HS-5 (cell line): ENCODE results near the gene CCDC180.
"Not testable (repeated sequence)": the region's sequence is repeated elsewhere in the genome, so short reads cannot be mapped to it uniquely, and the experiment has no call there.

Experiments
- DNase-seq: peaks from one replicate; pipeline ENCODE4 v3.0.0-alpha.2; 2012; ENCODE audit warnings: low read depth

The CCDC180 gene

DNA sequence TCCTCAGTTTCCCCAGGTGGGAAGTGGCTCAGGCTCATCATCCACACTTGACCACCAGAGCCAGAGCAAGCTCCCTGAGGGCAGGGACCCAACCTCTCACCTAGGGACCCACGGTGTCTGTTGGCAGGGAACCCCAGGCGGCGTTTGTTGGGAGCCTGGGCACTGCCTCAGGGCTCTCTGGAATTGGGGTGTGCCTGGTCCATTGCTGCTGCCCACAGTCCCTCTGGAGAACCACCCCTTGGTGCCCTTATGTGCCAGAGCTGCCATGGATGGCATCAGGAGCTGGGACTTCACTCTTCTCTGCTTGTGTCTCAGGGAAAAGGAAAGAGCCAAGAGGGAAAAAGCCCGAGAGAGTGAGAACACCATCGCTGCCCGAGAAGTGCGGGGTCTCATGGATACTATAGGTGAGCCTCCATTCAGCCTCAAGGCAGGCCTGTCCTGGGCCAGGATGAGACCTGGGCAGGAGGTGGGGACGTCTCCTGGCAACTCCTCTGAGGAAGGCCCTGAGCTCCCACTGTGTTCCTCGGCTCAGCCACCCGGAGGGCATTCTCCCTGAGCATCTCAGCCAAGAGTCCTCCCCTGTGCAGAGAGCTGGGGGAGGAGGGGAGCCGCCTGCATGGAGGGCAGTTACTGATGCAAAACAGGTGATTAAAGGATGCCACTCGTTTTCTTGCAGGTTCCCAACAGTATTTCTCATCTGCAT lies 4.5 kb downstream of the CCDC180 start:
- DNase-seq, result no peak

DNA sequence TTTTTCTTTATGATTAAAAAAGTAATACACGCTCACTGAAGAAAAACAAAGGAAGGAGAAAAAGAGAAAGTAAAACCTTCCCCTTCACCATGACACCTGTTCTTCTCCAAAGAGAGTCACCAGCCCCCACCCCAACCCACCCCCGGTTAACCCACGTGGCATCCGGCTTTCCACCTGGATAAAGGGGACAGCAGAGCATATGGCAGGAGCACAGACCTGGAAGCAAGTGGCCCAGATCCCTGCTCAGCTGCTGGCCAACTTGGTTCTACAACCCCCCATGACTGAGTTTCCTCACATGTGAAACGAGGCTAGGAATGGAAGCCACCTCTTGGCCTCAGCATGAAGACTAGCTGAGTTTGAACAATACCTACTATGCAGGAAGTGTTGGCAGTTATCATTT lies 5.1 kb downstream of the CCDC180 start:
- no peak for DNase-seq

DNA sequence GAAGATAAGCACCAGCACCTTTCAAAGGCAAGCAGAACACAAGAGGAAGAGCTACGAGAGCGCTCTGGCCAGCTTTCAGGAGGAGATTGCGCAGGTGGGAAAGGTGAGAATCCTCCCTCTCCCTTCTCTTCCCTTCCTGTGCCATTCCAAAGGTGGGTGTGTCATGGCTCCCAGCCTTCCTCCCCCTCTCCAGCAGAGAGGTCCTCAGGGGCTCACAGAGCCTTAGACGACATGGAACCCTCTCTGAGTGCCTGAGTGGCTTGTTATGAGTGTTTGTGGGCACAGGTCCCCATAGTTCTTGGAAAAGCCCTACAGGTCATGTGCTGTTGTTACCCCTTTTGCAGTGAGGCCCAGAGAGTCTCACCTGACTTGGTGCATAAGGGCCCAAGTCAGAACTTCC lies 5.8 kb downstream of the CCDC180 start:
- no peak for DNase-seq

DNA sequence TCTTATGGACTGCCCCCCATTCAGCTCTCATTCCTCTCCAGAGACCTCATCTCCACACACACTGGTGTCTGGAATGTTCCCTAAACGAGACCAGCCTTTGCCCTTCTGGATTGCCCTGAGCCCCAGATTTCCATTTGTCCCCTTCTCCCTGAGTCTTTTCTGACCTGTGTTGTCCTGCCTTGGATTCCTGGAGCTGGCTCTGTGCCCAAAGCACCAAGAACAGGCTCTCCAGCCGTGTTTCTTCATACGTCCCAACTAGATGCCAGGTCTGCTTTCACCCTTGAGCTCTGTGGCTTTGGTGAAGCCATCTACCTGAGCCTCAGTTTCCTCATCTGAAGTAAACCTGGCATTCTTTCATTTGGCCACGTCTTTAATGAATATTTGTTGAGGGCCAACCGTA lies 6.3 kb downstream of the CCDC180 start:
- DNase-seq, result no peak

DNA sequence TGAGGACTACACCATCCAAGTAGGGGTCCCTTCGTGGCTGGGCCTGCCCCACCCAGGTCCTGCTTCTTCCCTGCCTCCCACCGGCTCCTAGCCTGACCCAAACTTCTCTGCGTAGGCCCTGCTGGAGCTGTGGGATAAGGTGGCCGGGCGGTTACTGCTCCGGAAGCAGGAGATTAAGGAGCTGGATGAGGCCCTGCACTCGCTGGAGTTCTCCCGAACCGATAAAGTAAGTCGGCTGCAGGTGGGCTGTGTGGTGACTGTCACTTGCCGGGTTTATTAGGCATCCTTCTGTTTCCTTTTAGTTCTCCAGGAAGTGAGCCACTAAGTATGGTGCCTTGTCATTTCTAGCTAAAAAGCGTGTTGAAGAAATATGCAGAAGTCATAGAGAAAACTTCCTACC lies 7.0 kb downstream of the CCDC180 start:
- no peak for DNase-seq

DNA sequence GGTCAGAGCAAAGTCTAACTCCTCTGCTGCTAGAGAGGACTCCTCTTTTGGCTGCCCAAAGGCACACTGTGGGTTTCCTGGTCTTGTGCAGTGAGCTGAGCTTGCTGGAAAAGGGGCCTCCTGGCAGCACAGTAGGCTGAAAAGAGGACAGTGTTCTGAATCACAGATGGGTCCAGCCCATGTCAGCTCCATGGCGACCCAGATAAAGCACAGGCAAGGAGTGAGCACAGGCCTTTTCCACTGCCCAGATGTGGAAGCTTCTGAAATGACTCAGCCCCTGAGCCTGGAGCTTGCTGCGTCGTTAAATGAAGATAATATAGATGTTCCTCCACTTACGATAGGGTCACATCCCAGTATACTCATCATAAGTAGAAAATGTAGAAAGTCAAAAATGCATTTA lies 8.1 kb downstream of the CCDC180 start:
- DNase-seq, result no peak

DNA sequence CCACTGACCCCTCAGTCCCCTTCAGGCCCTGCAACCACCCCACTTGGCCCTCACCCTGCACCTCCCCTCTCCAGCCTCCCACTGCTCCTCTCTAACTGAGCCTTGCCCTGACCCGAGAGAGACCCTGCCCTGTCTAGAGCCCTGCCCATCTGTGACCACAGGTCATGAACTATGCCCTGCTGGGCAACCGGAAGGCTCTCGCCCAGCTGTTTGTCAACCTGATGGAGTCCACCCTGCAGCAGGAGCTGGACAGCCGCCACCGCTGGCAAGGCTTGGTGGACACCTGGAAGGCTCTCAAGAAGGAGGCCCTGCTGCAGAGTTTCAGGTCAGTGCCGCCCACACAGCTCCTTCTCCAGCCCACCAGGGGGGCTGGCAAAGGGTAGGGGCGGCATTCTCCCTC lies 9.4 kb downstream of the CCDC180 start:
- no peak for DNase-seq

DNA sequence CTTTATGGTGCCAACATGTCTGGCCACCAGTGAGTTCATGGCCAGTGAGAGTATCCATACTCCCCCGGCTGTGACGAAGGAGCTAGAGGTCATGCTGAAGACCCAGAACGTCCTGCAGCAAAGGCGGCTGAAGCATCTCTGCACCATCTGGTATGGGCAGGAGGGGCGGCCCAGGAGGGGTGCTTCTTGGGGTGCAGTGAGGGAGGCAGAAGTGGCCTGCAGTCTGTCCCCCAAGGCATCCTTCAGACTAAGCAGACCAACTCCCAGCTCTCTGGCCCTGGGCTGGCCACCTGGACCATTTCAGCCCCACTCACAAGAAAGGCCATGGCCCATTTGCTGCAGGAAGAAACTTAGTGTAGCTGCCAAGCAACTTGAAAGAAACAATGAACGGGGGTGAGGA lies 11.0 kb downstream of the CCDC180 start:
- no peak for DNase-seq

DNA sequence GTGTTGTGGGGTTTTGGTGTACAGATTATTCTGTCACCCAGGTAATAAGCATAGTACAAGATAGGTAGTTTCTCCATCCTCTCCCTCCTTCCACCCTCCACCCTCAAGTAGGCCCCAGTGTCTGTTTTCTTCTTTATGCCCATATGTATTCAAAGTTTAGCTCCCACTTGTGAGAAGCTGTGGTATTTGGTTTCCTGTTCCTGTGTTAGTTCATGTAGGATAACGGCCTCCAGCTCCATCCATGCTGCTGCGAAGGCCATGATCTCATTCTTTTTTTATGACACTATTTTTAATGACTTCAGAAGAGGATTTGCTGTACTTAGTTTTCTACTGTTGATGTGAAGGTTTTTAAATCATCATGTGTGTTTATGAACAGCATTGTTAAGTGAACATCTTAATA lies 11.9 kb downstream of the CCDC180 start:
- DNase-seq, result no peak

DNA sequence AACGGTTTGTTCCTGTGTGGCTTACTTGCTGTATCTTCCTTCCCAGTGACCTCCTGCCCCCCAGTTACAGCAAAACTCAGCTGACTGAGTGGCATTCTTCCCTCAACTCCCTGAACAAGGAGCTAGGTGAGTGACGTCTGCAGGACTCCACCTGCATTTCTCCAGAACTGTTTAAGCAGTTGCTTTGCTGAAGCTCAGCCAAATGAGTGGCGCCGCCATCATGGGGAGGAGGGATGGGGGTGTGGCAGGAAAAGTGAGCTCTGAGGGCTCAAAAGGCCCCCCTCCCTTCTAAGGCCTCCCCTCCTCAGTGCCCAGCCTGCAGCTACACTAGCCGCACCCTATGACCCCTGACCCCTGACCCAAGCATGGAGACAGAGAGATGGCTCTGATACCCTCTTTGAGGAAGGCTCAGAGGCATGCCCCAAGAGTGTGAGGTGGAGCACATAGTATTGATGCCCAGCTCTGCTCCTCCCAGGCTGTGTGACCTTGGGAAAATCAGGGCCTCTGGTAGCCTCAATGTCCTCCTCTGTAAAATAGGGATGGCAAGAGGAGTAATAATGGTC lies 12.7 kb downstream of the CCDC180 start:
- DNase-seq, result no peak

DNA sequence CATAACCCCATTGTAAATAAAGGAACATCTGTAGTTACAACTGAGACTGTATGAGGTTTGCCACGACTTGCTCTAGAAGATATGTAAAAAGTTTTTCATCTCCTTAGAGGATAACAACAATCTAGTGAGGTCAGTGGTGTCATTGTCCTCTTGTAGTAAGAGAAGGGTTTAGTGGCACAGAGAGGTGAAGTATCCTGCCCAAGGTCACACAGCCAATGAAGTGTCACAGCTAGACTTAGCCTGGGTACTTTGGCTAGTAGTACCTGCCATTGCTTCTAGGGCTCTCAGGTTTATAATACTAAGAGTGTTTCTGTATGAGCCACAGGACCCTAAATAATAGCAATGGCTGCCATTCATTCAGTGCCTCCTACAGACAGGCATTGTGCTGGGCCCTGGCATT lies 13.8 kb downstream of the CCDC180 start:
- no peak for DNase-seq

DNA sequence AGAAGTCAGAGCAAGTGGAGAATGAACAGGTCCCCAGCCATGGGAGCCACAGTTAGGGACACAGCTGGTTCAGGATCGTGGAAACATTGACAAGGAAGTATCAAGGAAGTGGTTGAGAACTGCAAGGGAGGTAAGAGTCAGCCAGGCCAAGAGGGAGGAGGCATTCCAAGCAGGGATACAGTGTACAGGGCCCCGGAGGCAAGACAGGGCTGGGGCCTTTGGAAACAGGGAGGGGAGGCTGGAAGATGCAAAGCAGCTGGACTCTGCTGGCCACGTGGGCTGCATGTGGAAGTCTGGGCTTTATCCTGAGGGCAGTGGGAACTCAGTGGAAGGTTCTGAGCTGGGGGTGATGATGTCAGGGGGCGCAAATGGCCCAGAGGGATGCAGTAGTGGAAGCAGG lies 14.2 kb downstream of the CCDC180 start:
- DNase-seq, result no peak

DNA sequence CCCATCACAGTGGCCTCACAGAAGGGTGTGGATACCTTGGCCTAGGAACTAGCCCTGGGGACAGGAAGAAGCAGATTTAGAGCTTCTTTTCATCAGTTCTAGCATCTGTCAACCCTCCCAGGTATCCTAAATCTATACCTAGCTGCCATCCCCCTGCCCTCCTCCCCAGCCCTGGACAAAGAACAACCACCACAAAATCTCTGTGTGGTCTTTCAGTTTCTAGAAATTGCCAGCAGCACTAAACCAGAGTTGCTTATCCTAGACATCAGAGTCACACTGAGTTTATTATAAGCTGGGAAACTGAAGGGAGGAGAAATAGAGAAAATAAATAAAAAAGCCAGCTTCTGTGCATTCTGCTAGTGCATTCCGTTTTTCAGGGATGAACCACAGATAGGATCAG lies 14.6 kb downstream of the CCDC180 start:
- DNase-seq, result no peak

DNA sequence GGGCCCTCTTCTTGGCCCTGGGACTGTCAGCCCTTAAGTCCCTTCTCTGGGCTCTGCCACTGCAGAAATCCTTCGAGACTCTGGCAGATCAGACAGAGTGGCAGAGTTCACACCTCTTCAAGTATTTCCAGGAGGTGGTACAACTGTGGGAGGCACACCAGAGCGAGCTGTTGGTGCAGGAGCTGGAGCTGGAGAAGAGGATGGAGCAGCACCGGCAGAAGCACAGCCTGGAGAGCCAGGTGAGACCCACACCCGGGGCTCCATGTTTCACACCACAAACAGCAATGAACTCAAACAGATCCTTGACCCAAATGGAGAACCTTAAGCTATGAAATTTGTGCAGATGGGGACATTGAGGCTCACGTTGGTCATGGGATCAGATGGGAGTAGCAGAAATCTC lies 17.5 kb downstream of the CCDC180 start:
- DNase-seq, result no peak

DNA sequence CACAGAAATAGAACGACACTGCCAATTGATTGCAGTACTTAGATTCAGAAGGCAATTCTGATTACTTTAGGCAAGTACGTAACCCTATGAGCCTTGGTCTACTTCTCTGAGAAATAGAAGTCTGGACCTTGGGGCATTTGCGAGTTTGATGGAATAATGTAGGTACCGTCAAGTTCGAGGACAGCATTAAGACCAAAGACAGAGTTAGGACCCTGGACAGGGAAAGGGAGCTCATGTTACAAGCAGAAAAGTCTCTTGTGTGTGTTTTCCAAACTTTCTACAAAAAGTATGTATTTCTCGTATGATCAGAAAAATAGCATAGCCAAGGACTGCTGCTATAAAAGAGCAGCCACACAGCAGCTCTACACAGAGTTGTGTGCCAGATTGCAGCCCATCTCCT lies 20.1 kb downstream of the CCDC180 start:
- DNase-seq, result no peak

DNA sequence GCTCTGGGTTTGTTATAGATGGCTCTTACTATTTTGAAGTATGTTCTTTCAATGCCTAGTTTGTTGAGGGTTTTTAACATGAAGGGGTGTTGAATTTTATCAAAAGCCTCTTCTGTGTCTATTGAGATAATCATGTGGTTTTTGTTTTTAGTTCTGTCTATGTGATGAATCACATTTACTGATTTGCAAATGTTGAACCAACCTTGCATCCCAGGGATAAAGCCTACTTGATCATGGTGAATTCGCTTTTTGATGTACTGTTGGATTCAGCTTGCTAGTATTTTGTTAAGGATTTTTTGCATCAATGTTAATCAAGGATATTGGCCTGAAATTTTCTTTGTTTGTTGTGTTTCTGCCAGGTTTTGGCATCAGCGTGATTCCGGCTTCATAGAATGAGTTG lies 25.5 kb downstream of the CCDC180 start:
- no peak for DNase-seq

DNA sequence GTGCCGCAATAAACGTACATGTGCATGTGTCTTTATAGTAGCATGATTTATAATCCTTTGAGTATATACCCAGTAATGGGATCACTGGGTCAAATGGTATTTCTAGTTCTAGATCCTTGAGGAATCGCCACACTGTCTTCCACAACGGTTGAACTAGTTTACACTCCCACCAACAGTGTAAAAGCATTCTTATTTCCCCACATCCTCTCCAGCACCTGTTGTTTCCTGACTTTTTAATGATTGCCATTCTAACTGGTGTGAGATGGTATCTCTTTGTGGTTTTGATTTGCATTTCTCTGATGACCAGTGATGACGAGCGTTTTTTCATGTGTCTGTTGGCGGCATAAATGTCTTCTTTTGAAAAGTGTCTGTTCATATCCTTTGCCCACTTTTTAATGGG lies 28.2 kb downstream of the CCDC180 start:
- not testable (repeated sequence) for DNase-seq

DNA sequence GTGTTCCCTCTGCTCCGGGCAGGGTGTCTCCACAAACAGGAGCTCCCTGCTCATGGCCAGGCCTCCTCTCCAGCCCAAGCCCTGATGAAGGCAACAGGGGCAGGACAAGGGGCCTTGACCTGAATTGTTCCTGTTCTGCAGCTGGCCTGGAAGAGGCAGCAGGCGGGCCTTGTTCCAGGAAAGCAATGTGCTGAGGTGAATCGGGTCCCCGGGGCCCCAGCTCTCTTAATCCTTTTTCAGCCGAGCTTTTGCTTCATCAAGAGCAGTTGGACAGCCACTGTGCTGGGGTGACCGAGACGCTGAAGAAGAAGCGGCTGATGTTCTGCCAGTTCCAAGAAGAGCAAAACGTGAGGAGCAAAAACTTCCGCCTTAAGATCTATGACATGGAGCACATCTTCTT lies 41.4 kb downstream of the CCDC180 start:
- DNase-seq, result no peak

DNA sequence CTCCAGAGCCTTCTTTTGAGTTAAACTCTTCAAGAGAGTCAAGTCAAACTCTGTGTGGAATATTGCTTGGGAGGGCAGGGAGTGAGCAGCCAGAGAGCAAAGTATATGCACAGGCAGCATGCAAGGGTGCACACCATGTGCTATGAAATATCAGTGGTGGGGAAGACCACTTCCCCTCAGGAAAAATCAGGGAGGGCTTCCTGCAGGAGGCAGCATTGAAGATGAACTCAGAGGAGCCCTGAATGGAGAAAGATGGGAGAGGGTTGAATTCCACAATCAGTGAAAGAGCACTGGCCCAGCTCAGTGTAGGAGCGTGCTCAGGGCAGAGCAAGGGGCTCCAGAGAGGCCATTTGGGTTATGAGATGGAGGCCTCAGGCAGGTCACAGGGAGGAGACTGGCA lies 41.9 kb downstream of the CCDC180 start:
- no peak for DNase-seq

DNA sequence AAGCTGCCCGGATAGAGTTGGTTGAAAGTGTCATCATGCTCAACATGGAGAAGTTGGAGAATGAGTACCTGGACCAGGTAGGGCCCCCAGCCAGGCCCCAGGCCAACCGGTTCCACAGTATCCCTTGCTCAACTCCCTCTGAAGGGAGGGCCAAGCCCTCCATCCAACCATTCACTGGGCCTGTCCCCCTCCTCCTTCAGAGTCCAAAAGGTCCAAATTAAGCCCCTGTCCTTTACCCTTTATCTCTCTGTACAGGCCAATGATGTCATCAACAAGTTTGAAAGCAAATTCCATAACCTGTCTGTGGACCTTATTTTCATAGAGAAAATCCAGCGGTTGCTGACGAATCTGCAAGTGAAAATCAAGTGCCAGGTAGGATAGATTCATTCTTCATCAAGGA lies 47.2 kb downstream of the CCDC180 start:
- DNase-seq, result no peak

DNA sequence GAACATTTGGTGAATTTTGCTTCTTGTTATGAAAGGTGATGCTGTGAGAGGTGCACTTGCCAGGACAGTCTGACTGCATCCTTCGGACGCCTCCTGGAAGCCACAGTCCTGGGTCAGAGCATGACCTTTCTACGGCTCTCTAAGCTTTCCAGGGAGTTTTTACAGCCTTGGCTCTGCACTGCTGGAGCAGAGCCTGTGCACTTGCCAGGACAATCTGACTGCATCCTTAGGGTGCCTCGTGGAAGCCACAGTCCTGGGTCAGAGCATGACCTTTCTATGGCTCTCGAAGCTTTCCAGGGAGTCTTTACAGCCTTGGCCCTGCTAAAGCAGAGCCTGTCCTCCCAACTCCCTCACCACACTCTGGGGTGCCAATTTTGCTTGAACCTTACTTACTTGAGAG lies 49.6 kb downstream of the CCDC180 start:
- DNase-seq, result no peak
